ENCODE results near the gene SOCS1. TPM values are rescaled to one million over a fixed set of nuclear protein-coding genes. Genes with fewer than 3 reads are reported as not detected.
"Not testable (repeated sequence)": the region's sequence is repeated elsewhere in the genome, so short reads cannot be mapped to it uniquely, and the experiment has no call there.

SOCS1 gene
- total and polyA plus RNA-seq, 2 experiments from 2014 or later: 1.4 to 2.3 TPM

DNA sequence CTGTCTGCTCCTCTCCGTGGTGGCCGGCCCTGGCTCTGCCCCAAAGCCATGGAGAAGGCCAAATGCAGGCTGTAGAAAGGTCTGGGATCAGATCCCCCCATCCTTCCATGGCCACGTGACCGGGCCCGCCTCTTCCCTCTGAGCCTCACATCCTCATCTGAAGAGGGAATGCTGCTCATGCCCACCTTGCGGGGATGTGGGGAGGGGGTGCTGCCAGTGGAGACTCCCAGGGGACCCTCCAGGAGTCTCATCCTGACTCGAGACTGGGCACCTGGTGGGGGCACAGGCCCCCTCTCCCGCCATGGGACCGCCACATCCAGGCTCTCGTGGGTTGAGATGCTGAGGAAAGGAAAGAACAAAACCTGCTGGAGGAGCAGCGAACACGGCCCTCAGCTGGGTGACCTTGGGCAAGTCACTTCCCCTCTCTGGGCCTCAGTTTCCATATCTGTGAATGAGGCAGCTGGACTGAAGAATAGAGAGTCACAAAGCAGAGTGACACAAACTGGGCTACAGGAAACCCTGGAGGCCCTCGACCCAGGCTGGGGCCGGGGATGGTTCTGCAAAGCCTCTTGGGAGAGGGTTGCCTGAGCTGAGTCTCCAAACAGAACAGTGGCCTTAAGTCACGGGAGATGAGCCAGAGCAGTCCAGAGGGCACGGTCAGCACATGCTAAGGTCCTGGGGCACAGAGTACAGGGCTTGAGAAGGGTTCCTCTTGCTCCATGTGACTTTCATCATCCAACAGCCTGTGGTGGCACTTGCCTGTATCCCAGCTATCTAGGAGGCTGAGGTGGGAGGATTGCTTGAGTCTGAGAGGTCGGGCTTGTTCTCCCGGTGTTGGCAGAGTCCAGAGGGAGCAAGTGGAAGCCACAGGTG is 30.1 kb downstream of the SOCS1 start:
- no peak for DNase-seq
- H2AFZ ChIP-seq: no peak overlapping the region
- WGBS, 2 experiments (ENCODE audit: low coverage in 1 of 2, low lambda C conversion rate in 2 of 2, missing lambda C conversion rate in 2 of 2): 82 to 89% methylated on average over 15 to 18 of the region's 18 CpGs
- in situ Hi-C loops (cut with MboI): no loop called here
- no peaks in the 10 kb centered on the region for H3K4me1 ChIP-seq (ENCODE audit: insufficient read depth)
- H3K9me2 ChIP-seq (ENCODE audit: insufficient read depth): no peaks in the 10 kb centered on the region
- no peaks in the 10 kb centered on the region for H3F3A ChIP-seq (ENCODE audit: insufficient read depth)
- H3K27ac ChIP-seq: no peak overlapping the region
- no peak overlapping the region for H3K4me2 ChIP-seq (ENCODE audit: unreplicated experiment)
- no peak for TF ChIP-seq EZH2 (IDR thresholded peaks at IDR 0.05; ENCODE audit: insufficient read depth, poor library complexity, severe bottlenecking)
- TF ChIP-seq EZH2phosphoT487 (IDR thresholded peaks at IDR 0.05; ENCODE audit: insufficient read depth, low read depth): no peak
- H3K4me3 ChIP-seq: no peak overlapping the region
- H3K27me3 ChIP-seq (replicated peaks; ENCODE audit: insufficient read depth): no peaks in the 10 kb centered on the region
- H3K9me3 ChIP-seq (ENCODE audit: low read depth): no peaks in the 10 kb centered on the region
- no peaks in the 10 kb centered on the region for H4K20me1 ChIP-seq (ENCODE audit: insufficient read depth)
- H3K9ac ChIP-seq: no peak overlapping the region
- no peaks in the 10 kb centered on the region for H3K36me3 ChIP-seq (ENCODE audit: low read depth)
- H3K79me2 ChIP-seq (ENCODE audit: insufficient read depth): no peaks in the 10 kb centered on the region

DNA sequence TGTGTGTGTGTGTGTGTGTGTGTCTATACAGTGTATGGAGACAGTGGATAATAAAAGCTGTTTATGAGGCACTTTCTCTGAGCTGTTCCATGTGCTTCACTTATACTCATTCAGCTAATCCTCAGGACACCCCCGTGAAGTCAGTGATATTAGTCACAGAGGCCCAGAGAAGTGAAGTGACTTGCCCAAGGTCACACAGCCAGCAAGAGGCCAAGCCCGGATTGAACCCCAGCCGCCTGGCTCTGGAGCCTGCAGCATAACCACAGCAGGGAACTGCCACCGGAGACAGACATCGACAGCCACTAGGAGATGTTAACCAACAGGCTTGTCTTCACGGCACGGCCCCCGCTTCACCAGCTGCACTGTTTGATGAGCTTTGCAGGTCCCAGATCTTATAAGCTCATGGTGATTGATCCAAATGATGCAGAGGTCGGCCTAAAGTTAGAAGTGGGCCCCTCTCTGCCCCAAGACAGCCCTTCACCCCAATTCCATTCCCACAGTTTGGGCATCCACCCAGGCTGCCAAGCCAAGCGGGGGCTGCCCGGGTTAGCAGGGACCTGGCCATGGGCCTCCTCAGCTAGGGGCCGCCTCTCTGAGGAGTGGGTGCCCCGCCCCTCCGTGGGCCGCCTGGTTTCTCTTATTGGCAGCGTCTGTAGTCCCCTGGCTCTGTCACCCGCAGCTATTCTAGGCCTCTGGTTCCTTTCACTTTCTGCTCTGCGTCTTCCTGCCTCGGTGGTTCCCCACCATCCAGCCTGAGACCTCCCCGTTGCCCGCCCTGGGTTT is 30.9 kb downstream of the SOCS1 start:
- Histone ChIP-seq H3K4me1 (ENCODE audit: insufficient read depth) (no peaks in the 10 kb centered on the region), H3K27me3 (replicated peaks; ENCODE audit: insufficient read depth) (no peaks in the 10 kb centered on the region), H3K36me3 (ENCODE audit: low read depth) (no peaks in the 10 kb centered on the region), H4K20me1 (ENCODE audit: insufficient read depth) (no peaks in the 10 kb centered on the region), H3K4me3 (no peak overlapping the region), H3K27ac (no peak overlapping the region), H3K4me2 (ENCODE audit: unreplicated experiment) (no peak overlapping the region), H2AFZ (no peak overlapping the region), H3K9ac (no peak overlapping the region), H3K9me2 (ENCODE audit: insufficient read depth) (no peaks in the 10 kb centered on the region), H3K9me3 (ENCODE audit: low read depth) (no peaks in the 10 kb centered on the region), H3K79me2 (ENCODE audit: insufficient read depth) (no peaks in the 10 kb centered on the region), H3F3A (ENCODE audit: insufficient read depth) (no peaks in the 10 kb centered on the region)
- TF ChIP-seq EZH2 (IDR thresholded peaks at IDR 0.05; ENCODE audit: insufficient read depth, poor library complexity, severe bottlenecking): no peak
- WGBS, 2 experiments (ENCODE audit: low coverage in 1 of 2, low lambda C conversion rate in 2 of 2, missing lambda C conversion rate in 2 of 2): 55 to 61% methylated on average over 18 to 21 of the region's 21 CpGs
- DNase-seq: no peak
- in situ Hi-C loops (cut with MboI): no loop called here

DNA sequence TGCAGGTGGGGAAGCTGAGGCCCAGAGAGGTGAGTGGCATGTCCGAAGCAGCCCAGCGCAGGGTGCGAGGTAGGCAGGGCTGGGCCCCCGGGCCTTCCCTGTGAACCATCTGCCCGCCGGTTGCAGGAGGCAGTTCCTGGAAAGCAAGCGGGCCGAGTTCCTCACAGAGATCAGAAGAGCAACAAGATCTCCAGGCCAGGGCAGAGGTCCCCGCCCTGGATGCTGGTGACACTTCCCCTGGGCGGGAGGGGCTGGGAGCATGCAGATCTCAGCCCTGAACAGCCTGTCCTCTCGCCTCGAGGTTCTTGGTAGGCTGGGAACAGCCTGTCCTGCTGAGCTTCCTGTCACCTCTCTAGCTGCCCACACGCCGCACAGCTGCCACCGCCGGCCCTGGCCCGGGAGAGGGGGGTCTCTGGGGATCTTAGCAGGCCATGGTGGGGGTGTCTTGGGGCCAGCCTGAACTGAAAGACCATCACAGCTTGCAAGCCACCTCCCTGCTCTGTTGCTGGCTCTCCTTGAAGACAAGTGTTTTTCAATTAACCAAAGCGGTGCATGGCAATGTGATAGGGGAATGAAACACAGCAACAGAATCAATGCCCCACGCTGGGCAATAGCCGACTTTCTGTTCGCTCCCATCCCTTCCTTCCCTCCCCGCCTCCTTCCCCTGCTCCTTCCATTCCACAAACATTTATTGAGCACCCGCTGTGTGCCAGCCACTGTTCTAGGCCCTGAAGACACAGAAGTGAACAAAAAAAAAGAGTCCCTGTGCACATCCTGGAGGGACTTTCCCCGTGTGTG is 31.7 kb downstream of the SOCS1 start:
- Histone ChIP-seq H3K79me2 (ENCODE audit: insufficient read depth) (no peaks in the 10 kb centered on the region), H3F3A (ENCODE audit: insufficient read depth) (no peaks in the 10 kb centered on the region), H3K36me3 (ENCODE audit: low read depth) (no peaks in the 10 kb centered on the region), H3K4me1 (ENCODE audit: insufficient read depth) (no peaks in the 10 kb centered on the region), H3K9me2 (ENCODE audit: insufficient read depth) (no peaks in the 10 kb centered on the region), H3K27me3 (replicated peaks; ENCODE audit: insufficient read depth) (no peaks in the 10 kb centered on the region), H3K27ac (no peak overlapping the region), H4K20me1 (ENCODE audit: insufficient read depth) (no peaks in the 10 kb centered on the region), H2AFZ (no peak overlapping the region), H3K4me2 (ENCODE audit: unreplicated experiment) (no peak overlapping the region), H3K4me3 (no peak overlapping the region), H3K9ac (no peak overlapping the region), H3K9me3 (ENCODE audit: low read depth) (no peaks in the 10 kb centered on the region)
- in situ Hi-C loops (cut with MboI): no loop called here
- no peak for DNase-seq
- WGBS, 2 experiments (ENCODE audit: low coverage in 1 of 2, low lambda C conversion rate in 2 of 2, missing lambda C conversion rate in 2 of 2): 74 to 77% methylated on average over 18 to 24 of the region's 24 CpGs
- TF ChIP-seq EZH2 (IDR thresholded peaks at IDR 0.05; ENCODE audit: insufficient read depth, poor library complexity, severe bottlenecking) (no peak), EZH2phosphoT487 (IDR thresholded peaks at IDR 0.05; ENCODE audit: insufficient read depth, low read depth) (no peak)

DNA sequence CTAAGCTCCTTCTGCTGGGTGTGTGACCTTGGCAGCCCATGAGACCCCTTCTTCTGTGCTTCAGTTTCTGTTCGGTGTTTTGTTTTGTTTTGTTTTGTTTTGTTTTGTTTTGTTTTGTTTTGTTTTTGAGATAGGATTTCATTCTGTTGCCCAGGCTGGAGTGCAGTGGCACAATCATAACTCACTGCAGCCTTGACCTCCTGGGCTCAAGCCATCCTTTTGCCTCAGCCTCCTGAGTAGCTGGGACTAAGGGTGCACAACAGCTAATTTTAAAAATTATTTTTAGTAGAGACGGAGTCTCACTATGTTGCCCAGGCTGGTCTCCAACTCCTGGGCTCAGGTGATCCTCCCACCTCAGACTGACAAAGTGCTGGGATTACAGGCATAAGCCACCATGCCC is 35.5 kb downstream of the SOCS1 start:
- H2AFZ ChIP-seq; H3K27ac ChIP-seq; H3K9me3 ChIP-seq (ENCODE audit: low read depth); DNase-seq; H4K20me1 ChIP-seq (ENCODE audit: insufficient read depth); H3K27me3 ChIP-seq (replicated peaks; ENCODE audit: insufficient read depth); H3K4me1 ChIP-seq (ENCODE audit: insufficient read depth); H3K4me2 ChIP-seq (ENCODE audit: unreplicated experiment); in situ Hi-C loops (cut with MboI); H3K79me2 ChIP-seq (ENCODE audit: insufficient read depth); H3K9me2 ChIP-seq (ENCODE audit: insufficient read depth); H3K9ac ChIP-seq; H3K36me3 ChIP-seq (ENCODE audit: low read depth); H3K4me3 ChIP-seq; H3F3A ChIP-seq (ENCODE audit: insufficient read depth): not testable (repeated sequence)
- WGBS, 2 experiments (ENCODE audit: low coverage in 1 of 2, low lambda C conversion rate in 2 of 2, missing lambda C conversion rate in 2 of 2): 37 to 48% methylated on average over 2 of the region's 2 CpGs
